ENCODE data around the gene EIPR1.

The EIPR1 gene

GRCh38 chr2:3142961-3143571, 234.6 kb downstream of the EIPR1 start:
- no peak overlapping the region for H2BK5ac ChIP-seq (ENCODE audit: low read depth, low read length, poor library complexity)
- H3K27ac ChIP-seq (ENCODE audit: low read depth, low read length) = no peak overlapping the region
- H3K9me3 ChIP-seq (ENCODE audit: insufficient read depth, low read depth, low read length) = peaks cover 6% of the 10 kb centered on the region
- WGBS (ENCODE audit: extremely low coverage, insufficient coverage, insufficient read length) = no CpG with 5 or more reads among the region's 18 CpGs
- H2AFZ ChIP-seq (ENCODE audit: insufficient read depth, low read length, poor library complexity) = no peak overlapping the region
- no peak overlapping the region for H3K4me2 ChIP-seq (ENCODE audit: low read length)
- H3K36me3 ChIP-seq (ENCODE audit: control insufficient read depth in 1 of 2, insufficient read depth in 2 of 2, low read length in 2 of 2) = no peaks in the 10 kb centered on the region
- no peak overlapping the region for H3K18ac ChIP-seq (ENCODE audit: low read length)
- no peak overlapping the region for H4K12ac ChIP-seq (ENCODE audit: low read depth, low read length)
- no peak overlapping the region for H4K8ac ChIP-seq (ENCODE audit: low read depth, low read length)
- H2BK120ac ChIP-seq (ENCODE audit: insufficient read depth, low read length, poor library complexity) = no peak overlapping the region
- no peak for DNase-seq
- no peak overlapping the region for H3K23ac ChIP-seq (ENCODE audit: low read length)
- H3K4me3 ChIP-seq (ENCODE audit: low read depth, low read length) = no peak overlapping the region
- no peak overlapping the region for H4K91ac ChIP-seq (ENCODE audit: low read depth, low read length)
- H2BK12ac ChIP-seq (ENCODE audit: low read length) = no peak overlapping the region
- no peaks in the 10 kb centered on the region for H3K27me3 ChIP-seq (ENCODE audit: insufficient read depth, low read length)
- H3K79me1 ChIP-seq (ENCODE audit: low read length) = no peaks in the 10 kb centered on the region
- H3K9ac ChIP-seq (ENCODE audit: low read length) = no peak overlapping the region
- no peaks in the 10 kb centered on the region for H3K4me1 ChIP-seq (ENCODE audit: control insufficient read depth in 1 of 2, insufficient read depth in 2 of 2, low read length in 2 of 2)
- H3K79me2 ChIP-seq (ENCODE audit: control insufficient read depth, insufficient read depth, low read length, poor library complexity) = no peaks in the 10 kb centered on the region
- H3K4ac ChIP-seq (ENCODE audit: low read depth, low read length) = no peak overlapping the region
- H2AK5ac ChIP-seq (ENCODE audit: low read length) = no peak overlapping the region
- H3K14ac ChIP-seq (ENCODE audit: low read length) = no peak overlapping the region

GRCh38 chr2:3142210-3142609, 235.4 kb downstream of the EIPR1 start:
- no peak overlapping the region for H2AFZ ChIP-seq (ENCODE audit: insufficient read depth, low read length, poor library complexity)
- no peak overlapping the region for H3K9ac ChIP-seq (ENCODE audit: low read length)
- H3K14ac ChIP-seq (ENCODE audit: low read length) = no peak overlapping the region
- no peak overlapping the region for H2BK120ac ChIP-seq (ENCODE audit: insufficient read depth, low read length, poor library complexity)
- no peaks in the 10 kb centered on the region for H3K79me2 ChIP-seq (ENCODE audit: control insufficient read depth, insufficient read depth, low read length, poor library complexity)
- no peak overlapping the region for H4K8ac ChIP-seq (ENCODE audit: low read depth, low read length)
- H3K23ac ChIP-seq (ENCODE audit: low read length) = no peak overlapping the region
- H4K12ac ChIP-seq (ENCODE audit: low read depth, low read length) = no peak overlapping the region
- no peaks in the 10 kb centered on the region for H3K4me1 ChIP-seq (ENCODE audit: control insufficient read depth in 1 of 2, insufficient read depth in 2 of 2, low read length in 2 of 2)
- no peaks in the 10 kb centered on the region for H3K36me3 ChIP-seq (ENCODE audit: control insufficient read depth in 1 of 2, insufficient read depth in 2 of 2, low read length in 2 of 2)
- H3K4me2 ChIP-seq (ENCODE audit: low read length) = no peak overlapping the region
- no peaks in the 10 kb centered on the region for H3K79me1 ChIP-seq (ENCODE audit: low read length)
- no peak overlapping the region for H3K27ac ChIP-seq (ENCODE audit: low read depth, low read length)
- no peak overlapping the region for H3K4ac ChIP-seq (ENCODE audit: low read depth, low read length)
- H4K91ac ChIP-seq (ENCODE audit: low read depth, low read length) = no peak overlapping the region
- no peak overlapping the region for H3K18ac ChIP-seq (ENCODE audit: low read length)
- no peak overlapping the region for H2AK5ac ChIP-seq (ENCODE audit: low read length)
- no peak for DNase-seq
- no peak overlapping the region for H3K4me3 ChIP-seq (ENCODE audit: low read depth, low read length)
- H2BK12ac ChIP-seq (ENCODE audit: low read length) = no peak overlapping the region
- no CpG with 5 or more reads among the region's 8 CpGs for WGBS (ENCODE audit: extremely low coverage, insufficient coverage, insufficient read length)
- H2BK5ac ChIP-seq (ENCODE audit: low read depth, low read length, poor library complexity) = no peak overlapping the region
- H3K9me3 ChIP-seq (ENCODE audit: insufficient read depth, low read depth, low read length) = peaks cover 9% of the 10 kb centered on the region
- no peaks in the 10 kb centered on the region for H3K27me3 ChIP-seq (ENCODE audit: insufficient read depth, low read length)

- Histone ChIP-seq H2BK5ac (ENCODE audit: low read depth, low read length, poor library complexity) (no peak overlapping the region), H3K4ac (ENCODE audit: low read depth, low read length) (no peak overlapping the region), H3K4me3 (ENCODE audit: low read depth, low read length) (no peak overlapping the region), H3K23ac (ENCODE audit: low read length) (no peak overlapping the region), H3K27ac (ENCODE audit: low read depth, low read length) (no peak overlapping the region), H3K36me3 (ENCODE audit: control insufficient read depth in 1 of 2, insufficient read depth in 2 of 2, low read length in 2 of 2) (no peaks in the 10 kb centered on the region), H2BK12ac (ENCODE audit: low read length) (no peak overlapping the region), H3K14ac (ENCODE audit: low read length) (no peak overlapping the region), H2AK5ac (ENCODE audit: low read length) (no peak overlapping the region), H3K4me1 (ENCODE audit: control insufficient read depth in 1 of 2, insufficient read depth in 2 of 2, low read length in 2 of 2) (no peaks in the 10 kb centered on the region), H3K27me3 (ENCODE audit: insufficient read depth, low read length) (no peaks in the 10 kb centered on the region), H4K8ac (ENCODE audit: low read depth, low read length) (no peak overlapping the region), H4K12ac (ENCODE audit: low read depth, low read length) (no peak overlapping the region), H3K79me1 (ENCODE audit: low read length) (no peaks in the 10 kb centered on the region), H2AFZ (ENCODE audit: insufficient read depth, low read length, poor library complexity) (no peak overlapping the region), H3K4me2 (ENCODE audit: low read length) (no peak overlapping the region), H2BK120ac (ENCODE audit: insufficient read depth, low read length, poor library complexity) (no peak overlapping the region), H3K9me3 (ENCODE audit: insufficient read depth, low read depth, low read length) (peaks cover 9% of the 10 kb centered on the region), H3K9ac (ENCODE audit: low read length) (no peak overlapping the region), H4K91ac (ENCODE audit: low read depth, low read length) (no peak overlapping the region), H3K18ac (ENCODE audit: low read length) (no peak overlapping the region), H3K79me2 (ENCODE audit: control insufficient read depth, insufficient read depth, low read length, poor library complexity) (no peaks in the 10 kb centered on the region)
- no peak for DNase-seq
- WGBS (ENCODE audit: extremely low coverage, insufficient coverage, insufficient read length) = no CpG with 5 or more reads among the region's 6 CpGs
Observed at GRCh38 chr2:3141696-3142095, 235.9 kb downstream of the EIPR1 start.

GRCh38 chr2:3139906-3140305, 237.7 kb downstream of the EIPR1 start:
- H3K9me3 ChIP-seq (ENCODE audit: insufficient read depth, low read depth, low read length) = peaks cover 9% of the 10 kb centered on the region
- no peak overlapping the region for H3K4me2 ChIP-seq (ENCODE audit: low read length)
- H2AK5ac ChIP-seq (ENCODE audit: low read length) = no peak overlapping the region
- no peak overlapping the region for H4K12ac ChIP-seq (ENCODE audit: low read depth, low read length)
- no peaks in the 10 kb centered on the region for H3K79me2 ChIP-seq (ENCODE audit: control insufficient read depth, insufficient read depth, low read length, poor library complexity)
- H2BK120ac ChIP-seq (ENCODE audit: insufficient read depth, low read length, poor library complexity) = no peak overlapping the region
- WGBS (ENCODE audit: extremely low coverage, insufficient coverage, insufficient read length) = no CpG with 5 or more reads among the region's 7 CpGs
- no peaks in the 10 kb centered on the region for H3K27me3 ChIP-seq (ENCODE audit: insufficient read depth, low read length)
- H3K23ac ChIP-seq (ENCODE audit: low read length) = no peak overlapping the region
- no peak overlapping the region for H3K27ac ChIP-seq (ENCODE audit: low read depth, low read length)
- H3K4ac ChIP-seq (ENCODE audit: low read depth, low read length) = no peak overlapping the region
- no peaks in the 10 kb centered on the region for H3K4me1 ChIP-seq (ENCODE audit: control insufficient read depth in 1 of 2, insufficient read depth in 2 of 2, low read length in 2 of 2)
- no peak overlapping the region for H3K14ac ChIP-seq (ENCODE audit: low read length)
- no peak overlapping the region for H2BK5ac ChIP-seq (ENCODE audit: low read depth, low read length, poor library complexity)
- no peak overlapping the region for H3K9ac ChIP-seq (ENCODE audit: low read length)
- H4K91ac ChIP-seq (ENCODE audit: low read depth, low read length) = no peak overlapping the region
- no peaks in the 10 kb centered on the region for H3K36me3 ChIP-seq (ENCODE audit: control insufficient read depth in 1 of 2, insufficient read depth in 2 of 2, low read length in 2 of 2)
- no peak overlapping the region for H2BK12ac ChIP-seq (ENCODE audit: low read length)
- H3K4me3 ChIP-seq (ENCODE audit: low read depth, low read length) = no peak overlapping the region
- H3K18ac ChIP-seq (ENCODE audit: low read length) = no peak overlapping the region
- no peaks in the 10 kb centered on the region for H3K79me1 ChIP-seq (ENCODE audit: low read length)
- DNase-seq = no peak
- H2AFZ ChIP-seq (ENCODE audit: insufficient read depth, low read length, poor library complexity) = no peak overlapping the region
- no peak overlapping the region for H4K8ac ChIP-seq (ENCODE audit: low read depth, low read length)
